GM18508 (cell line): Measurements from ENCODE around the gene SPHK1.
"Not testable (repeated sequence)": the region's sequence is repeated elsewhere in the genome, so short reads cannot be mapped to it uniquely, and the experiment has no call there.

ENCODE experiments used
- ATAC-seq: cut with Tn5 transposase; IDR thresholded peaks from one replicate; pipeline ENCODE4 v1.9.1; 2021; ENCODE audit warnings: moderate number of reproducible peaks; ENCODE audit not compliant: insufficient read depth, unreplicated experiment

The SPHK1 gene

GRCh38 chr17:76384222-76384986 lies at the start of gene SPHK1:
Gene SPHK1, plus strand, starts transcription at chr17:76384609. Its CDS starts 1,036 bp downstream, at chr17:76385645.
- no peak for ATAC-seq

- ATAC-seq: no peak
These were observed 48.6 kb upstream of the SPHK1 start for GRCh38 chr17:76335716-76336381.

- no peak for ATAC-seq
These were observed 47.5 kb upstream of the SPHK1 start for GRCh38 chr17:76336756-76337412.

GRCh38 chr17:76337413-76337777 lies 47.0 kb upstream of the SPHK1 start:
- no peak for ATAC-seq

- no peak for ATAC-seq
These were observed 43.1 kb upstream of the SPHK1 start for GRCh38 chr17:76341301-76341700.

- ATAC-seq: no peak
These were observed 41.3 kb upstream of the SPHK1 start for GRCh38 chr17:76343106-76343505.

- no peak for ATAC-seq
These were observed 38.9 kb upstream of the SPHK1 start for GRCh38 chr17:76345377-76345974.

- not testable (repeated sequence) for ATAC-seq
These were observed 37.5 kb upstream of the SPHK1 start for GRCh38 chr17:76346936-76347335.

GRCh38 chr17:76350463-76350862 lies 33.9 kb upstream of the SPHK1 start:
- no peak for ATAC-seq

- no peak for ATAC-seq
These were observed 32.8 kb upstream of the SPHK1 start for GRCh38 chr17:76351526-76352071.

GRCh38 chr17:76353004-76353598 lies 31.3 kb upstream of the SPHK1 start:
- no peak for ATAC-seq

GRCh38 chr17:76353599-76354316 lies 30.7 kb upstream of the SPHK1 start, which contains the start of gene PRPSAP1:
Gene PRPSAP1, minus strand, starts transcription at chr17:76353916. Its CDS starts 213 bp downstream, at chr17:76353703.
- ATAC-seq: peak; percentile 62

- ATAC-seq: no peak
These were observed 30.1 kb upstream of the SPHK1 start for GRCh38 chr17:76354317-76354729.

GRCh38 chr17:76354747-76355310 lies 29.6 kb upstream of the SPHK1 start:
- ATAC-seq: no peak

- ATAC-seq: no peak
These were observed 27.5 kb upstream of the SPHK1 start for GRCh38 chr17:76356803-76357456.

- no peak for ATAC-seq
These were observed 26.7 kb upstream of the SPHK1 start for GRCh38 chr17:76357597-76358158.

GRCh38 chr17:76359375-76359774 lies 25.0 kb upstream of the SPHK1 start:
- no peak for ATAC-seq

GRCh38 chr17:76359776-76360175 lies 24.6 kb upstream of the SPHK1 start:
- ATAC-seq: not testable (repeated sequence)
